ENCODE measurements around the gene TMEM164.

Gene TMEM164

GRCh38 chrX:110133735-110134370 is 130.9 kb downstream of the TMEM164 start:
- Mint-ChIP-seq H3K4me3 (no peak overlapping the region), H3K4me1 (peaks cover 31% of the 10 kb centered on the region), H3K9me3 (no peaks in the 10 kb centered on the region), H3K27me3 (ENCODE audit: low read depth, poor library complexity) (peaks cover 5% of the 10 kb centered on the region), H3K27ac (no peak overlapping the region), H3K36me3 (ENCODE audit: low read depth) (peaks cover 17% of the 10 kb centered on the region)
- no peak for TF ChIP-seq CTCF (IDR thresholded peaks at IDR 0.05)
- DNase-seq, result no peak

DNA sequence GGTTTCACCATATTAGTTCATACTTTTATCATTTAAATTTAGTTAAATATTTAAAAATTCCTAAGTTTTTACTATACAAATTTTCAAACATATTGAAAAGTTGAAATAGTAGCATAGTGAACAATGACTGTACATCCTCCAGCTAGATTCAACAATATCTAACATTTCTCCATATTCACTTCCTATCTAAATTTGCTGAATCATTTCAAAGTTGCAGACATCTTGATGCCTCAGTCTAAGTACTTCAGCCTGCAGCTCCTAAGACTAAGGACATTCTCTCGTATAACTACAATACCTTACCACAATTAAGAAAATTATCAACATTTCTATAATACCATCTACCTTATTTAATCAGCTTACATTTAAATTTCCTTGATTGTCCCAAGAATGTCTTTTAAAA is 132.7 kb downstream of the TMEM164 start:
- H3K27me3 Mint-ChIP-seq (ENCODE audit: low read depth, poor library complexity), result peaks cover 5% of the 10 kb centered on the region
- no peak for TF ChIP-seq CTCF (IDR thresholded peaks at IDR 0.05)
- H3K4me3 Mint-ChIP-seq, result no peak overlapping the region
- no peak overlapping the region for H3K27ac Mint-ChIP-seq
- peaks cover 17% of the 10 kb centered on the region for H3K36me3 Mint-ChIP-seq (ENCODE audit: low read depth)
- no peak for DNase-seq
- H3K9me3 Mint-ChIP-seq, result no peaks in the 10 kb centered on the region
- peaks cover 19% of the 10 kb centered on the region for H3K4me1 Mint-ChIP-seq

DNA sequence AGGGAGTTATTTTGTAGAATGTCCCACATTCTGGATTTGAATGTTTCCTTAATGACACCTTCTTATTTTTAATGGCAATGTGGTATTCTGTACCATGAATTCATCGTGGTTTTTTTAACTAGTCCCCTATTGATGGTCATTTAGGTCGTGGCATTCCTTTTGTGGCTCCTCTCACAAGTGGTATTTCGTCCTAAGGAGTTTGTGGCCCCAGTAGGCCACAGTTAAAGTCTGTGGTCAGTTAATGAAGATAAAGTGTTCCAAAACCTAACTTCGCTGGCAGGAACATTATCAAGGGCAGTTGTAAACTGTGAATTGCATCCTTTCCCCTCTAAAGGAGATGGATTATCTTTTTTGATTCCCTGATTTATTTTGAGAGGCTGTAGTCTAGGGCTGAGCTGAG is 133.2 kb downstream of the TMEM164 start:
- Mint-ChIP-seq H3K9me3 (no peaks in the 10 kb centered on the region), H3K27me3 (ENCODE audit: low read depth, poor library complexity) (peaks cover 5% of the 10 kb centered on the region), H3K36me3 (ENCODE audit: low read depth) (peaks cover 17% of the 10 kb centered on the region), H3K4me3 (no peak overlapping the region), H3K27ac (no peak overlapping the region), H3K4me1 (peaks cover 14% of the 10 kb centered on the region)
- no peak for TF ChIP-seq CTCF (IDR thresholded peaks at IDR 0.05)
- no peak for DNase-seq

DNA sequence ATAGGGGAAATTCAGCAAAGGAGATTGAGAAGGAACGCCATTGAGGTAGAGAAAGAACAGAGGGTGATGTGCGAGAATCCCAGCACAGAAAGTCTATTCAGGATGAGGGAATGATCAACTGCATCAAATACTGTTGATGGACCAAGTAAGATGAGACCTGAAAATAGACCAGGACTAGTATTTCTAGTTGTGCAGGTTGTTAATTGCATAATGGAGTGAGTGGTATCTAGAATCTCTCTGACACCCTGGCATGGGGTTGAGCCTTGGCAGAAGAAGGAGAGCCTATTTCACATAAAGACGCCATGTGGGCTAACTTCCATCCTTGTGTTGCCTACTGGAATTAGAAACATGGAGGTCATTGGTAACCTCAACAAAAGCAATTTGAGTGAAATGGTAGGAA is 135.6 kb downstream of the TMEM164 start:
- Mint-ChIP-seq H3K9me3 (no peaks in the 10 kb centered on the region), H3K27ac (no peak overlapping the region), H3K4me1 (no peaks in the 10 kb centered on the region), H3K36me3 (ENCODE audit: low read depth) (peaks cover 12% of the 10 kb centered on the region), H3K27me3 (ENCODE audit: low read depth, poor library complexity) (no peaks in the 10 kb centered on the region), H3K4me3 (no peak overlapping the region)
- no peak for DNase-seq
- TF ChIP-seq CTCF (IDR thresholded peaks at IDR 0.05), result no peak

- H3K36me3 Mint-ChIP-seq (ENCODE audit: low read depth), result peaks cover 6% of the 10 kb centered on the region
- no peaks in the 10 kb centered on the region for H3K9me3 Mint-ChIP-seq
- TF ChIP-seq CTCF (IDR thresholded peaks at IDR 0.05), result no peak
- DNase-seq, result no peak
- no peak overlapping the region for H3K27ac Mint-ChIP-seq
- no peak overlapping the region for H3K4me3 Mint-ChIP-seq
- H3K4me1 Mint-ChIP-seq, result no peaks in the 10 kb centered on the region
- no peaks in the 10 kb centered on the region for H3K27me3 Mint-ChIP-seq (ENCODE audit: low read depth, poor library complexity)
These were observed 136.3 kb downstream of the TMEM164 start for GRCh38 chrX:110139172-110139571.

DNA sequence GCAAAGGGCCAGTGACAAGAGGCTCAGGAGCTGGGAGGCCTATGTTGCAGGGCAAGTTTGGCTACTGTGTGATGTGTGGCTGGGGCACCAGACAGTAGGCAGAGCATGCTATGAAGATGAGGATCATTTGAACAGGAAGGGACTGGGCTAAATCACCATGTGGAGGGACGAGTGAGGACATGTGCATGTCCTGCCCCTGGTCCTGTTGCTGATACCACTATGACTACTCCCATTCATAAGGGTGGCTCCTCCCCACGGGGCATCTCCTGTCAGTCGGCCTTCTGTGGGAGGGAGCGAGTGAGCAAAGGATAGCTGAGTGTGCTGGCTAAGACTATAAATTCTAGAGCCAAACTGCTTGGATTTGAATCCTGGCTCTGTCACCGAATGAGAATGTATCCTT is 139.2 kb downstream of the TMEM164 start:
- H3K27me3 Mint-ChIP-seq (ENCODE audit: low read depth, poor library complexity), result no peaks in the 10 kb centered on the region
- peaks cover 23% of the 10 kb centered on the region for H3K4me1 Mint-ChIP-seq
- TF ChIP-seq CTCF (IDR thresholded peaks at IDR 0.05), result no peak
- H3K9me3 Mint-ChIP-seq, result no peaks in the 10 kb centered on the region
- DNase-seq, result no peak
- no peak overlapping the region for H3K4me3 Mint-ChIP-seq
- no peaks in the 10 kb centered on the region for H3K36me3 Mint-ChIP-seq (ENCODE audit: low read depth)
- no peak overlapping the region for H3K27ac Mint-ChIP-seq

Data from nephron progenitor cell (in vitro differentiated cells).